ENCODE data around the gene VAMP5. TPM values are rescaled to one million over a fixed set of nuclear protein-coding genes. Genes with fewer than 3 reads are reported as not detected.

The VAMP5 gene
- total RNA-seq, 1 donor from 2014 or later, result 31.7 TPM

DNA sequence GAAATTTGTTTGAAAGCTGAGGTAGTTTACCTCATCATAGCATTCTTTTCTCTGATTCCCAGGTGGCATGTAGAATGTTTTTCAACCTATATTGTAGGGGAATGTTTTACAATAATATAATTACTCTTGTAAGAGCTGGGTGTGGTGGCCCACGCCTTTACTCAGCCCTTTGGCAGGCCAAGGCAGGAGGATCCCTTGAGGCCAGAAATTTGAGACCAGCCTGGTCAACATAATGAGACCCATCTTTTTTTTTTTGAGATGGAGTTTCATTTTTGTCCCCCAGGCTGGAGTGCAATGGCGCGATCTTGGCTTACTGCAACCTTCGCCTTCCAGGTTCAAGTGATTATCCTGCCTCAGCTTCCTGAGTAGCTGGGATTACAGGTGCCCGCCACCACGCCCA, 35.4 kb downstream of the VAMP5 start:
- no peak for ATAC-seq
- DNase-seq (ENCODE audit: low spot score), result no peak

DNA sequence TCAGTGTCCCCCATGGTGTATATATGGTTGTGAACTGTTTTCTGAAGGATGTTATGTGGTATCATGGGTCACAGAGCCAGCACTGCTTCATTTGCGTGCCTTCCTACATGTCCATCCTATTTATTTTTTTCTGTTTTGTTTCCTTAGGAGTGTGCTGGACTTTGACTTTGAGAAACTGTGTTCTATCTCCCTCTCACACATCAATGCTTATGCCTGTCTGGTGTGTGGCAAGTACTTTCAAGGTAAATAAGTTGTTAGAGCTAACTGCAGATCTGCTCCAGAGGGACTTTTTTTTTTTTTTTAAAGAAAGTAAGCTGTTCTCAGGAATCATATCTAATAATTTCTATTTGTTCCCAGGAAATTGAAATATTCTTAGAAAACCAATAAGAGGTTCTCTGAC, 37.1 kb downstream of the VAMP5 start:
- ATAC-seq, result no peak
- DNase-seq (ENCODE audit: low spot score), result no peak

DNA sequence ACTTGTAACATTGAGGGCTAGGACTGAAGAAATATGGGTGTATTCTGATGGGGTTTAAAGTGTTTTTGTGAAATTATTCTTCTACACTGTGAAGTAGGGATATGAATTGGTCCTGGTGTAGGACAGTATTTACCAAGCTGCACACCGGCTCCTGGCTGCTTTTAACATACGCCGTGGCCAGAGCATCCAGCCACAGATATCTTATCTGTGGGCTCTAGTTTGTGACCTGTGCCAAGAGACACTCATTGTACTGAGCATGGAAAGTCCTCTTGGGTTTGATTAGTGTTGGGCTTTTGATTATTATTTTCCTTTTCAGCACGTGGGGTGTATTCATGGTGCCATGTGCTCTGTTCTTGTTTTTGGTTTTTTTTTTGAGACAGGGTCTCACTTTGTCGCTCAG, 39.8 kb downstream of the VAMP5 start:
- no peak for DNase-seq (ENCODE audit: low spot score)
- no peak for ATAC-seq

DNA sequence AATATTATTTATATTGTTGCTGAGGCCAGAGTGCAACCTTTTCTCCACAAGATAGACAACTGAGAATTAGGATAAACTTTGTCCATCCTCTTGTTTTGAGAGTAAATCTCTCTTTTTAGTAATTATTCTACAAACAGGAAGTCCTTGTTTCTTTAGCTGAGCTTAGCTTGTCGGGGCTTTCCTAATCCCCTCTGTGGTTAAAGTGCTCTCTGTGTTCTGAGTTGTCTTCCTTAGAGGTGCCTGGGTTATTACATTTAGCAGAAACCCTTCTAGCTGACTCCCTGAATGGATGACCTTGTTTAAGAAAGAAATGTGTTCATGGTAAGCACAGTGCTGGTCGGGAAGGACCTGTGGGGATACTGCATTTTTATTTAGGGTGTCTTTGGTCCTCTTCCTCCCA, 44.4 kb downstream of the VAMP5 start:
- ATAC-seq, result no peak

DNA sequence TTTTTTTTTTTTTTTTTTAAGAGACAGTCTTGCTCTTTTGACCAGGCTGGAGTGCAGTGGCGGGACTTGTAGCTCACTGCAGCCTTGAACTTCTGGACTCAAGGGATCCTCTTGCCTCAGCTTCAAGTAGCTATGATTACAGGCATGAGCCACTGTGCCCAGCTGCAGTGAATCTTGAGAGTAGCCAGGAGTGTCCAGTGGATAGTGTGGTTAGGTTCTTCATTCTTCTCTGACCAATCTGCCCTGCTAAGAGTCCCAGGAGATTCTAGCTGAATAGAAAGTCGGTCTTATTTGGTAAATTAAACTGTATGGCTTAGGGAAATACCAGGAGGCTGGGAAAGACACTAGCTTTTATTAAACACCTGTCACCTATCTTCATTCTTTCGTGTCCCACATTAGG, 47.1 kb downstream of the VAMP5 start:
- DNase-seq (ENCODE audit: low spot score) (no peak), ATAC-seq (no peak)

More for the DNA sequence above, 44.4 kb downstream of the VAMP5 start:
- no peak for DNase-seq (ENCODE audit: low spot score)

GRCh38 chr2:85635011-85635410, 50.8 kb downstream of the VAMP5 start:
- ATAC-seq (no peak), DNase-seq (ENCODE audit: low spot score) (no peak)

- no peak for ATAC-seq
These were observed 51.4 kb downstream of the VAMP5 start for GRCh38 chr2:85635636-85636035.

DNA sequence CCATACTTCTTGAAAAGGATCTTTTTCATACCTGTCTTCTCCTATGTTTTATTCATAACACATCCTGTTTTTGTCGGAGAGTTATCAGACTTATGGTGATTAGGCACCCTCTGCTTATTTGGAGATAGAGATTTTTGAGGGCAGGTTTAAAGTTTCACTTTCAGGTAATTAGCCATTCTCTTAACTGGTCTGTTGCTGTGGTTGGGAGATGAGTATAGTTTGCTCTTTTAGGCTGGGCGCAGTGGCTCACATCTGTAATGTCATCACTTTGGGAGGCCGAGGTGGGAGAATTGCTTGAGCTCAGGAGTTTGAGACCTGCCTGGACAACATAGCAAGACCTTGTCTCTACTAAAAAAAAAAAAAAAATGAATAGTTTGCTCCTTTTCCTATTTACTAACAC, 58.5 kb downstream of the VAMP5 start:
- no peak for DNase-seq (ENCODE audit: low spot score)
- no peak for ATAC-seq

More at GRCh38 chr2:85635636-85636035, 51.4 kb downstream of the VAMP5 start:
- DNase-seq (ENCODE audit: low spot score), result no peak

Other genes starting within 250 kb of the VAMP5 start
- 113 TPM for gene RETSAT, start 229.9 kb upstream of the VAMP5 start, total RNA-seq
- 12.7 TPM for gene ELMOD3, start 229.7 kb upstream of the VAMP5 start, total RNA-seq
- gene CAPG, start 174.1 kb upstream of the VAMP5 start, total RNA-seq, result 5.0 TPM
- gene SH2D6, start 165.7 kb upstream of the VAMP5 start, total RNA-seq, result 3.1 TPM
- gene MAT2A, start 45.3 kb upstream of the VAMP5 start, total RNA-seq, result 76.6 TPM
- gene GGCX, start 22.9 kb upstream of the VAMP5 start, total RNA-seq, result 232 TPM
- 69.9 TPM for gene VAMP8, start 6.8 kb upstream of the VAMP5 start, total RNA-seq
- 52.8 TPM for gene RNF181, start 11.3 kb downstream of the VAMP5 start, total RNA-seq
- 20.0 TPM for gene TMEM150A, start 18.3 kb downstream of the VAMP5 start, total RNA-seq
- 15.9 TPM for gene C2orf68, start 27.6 kb downstream of the VAMP5 start, total RNA-seq
- 18.6 TPM for gene USP39, start 31.8 kb downstream of the VAMP5 start, total RNA-seq
- gene SFTPB, start 83.8 kb downstream of the VAMP5 start, total RNA-seq, result 9.8 TPM
- gene GNLY, start 109.9 kb downstream of the VAMP5 start, total RNA-seq, result 0.68 TPM
- 28.0 TPM for gene ATOH8, start 169.6 kb downstream of the VAMP5 start, total RNA-seq

Measured in left lobe of liver (tissue), 2 donors.